Measurements from ENCODE around the gene NHLH1. TPM values are rescaled to one million over a fixed set of nuclear protein-coding genes. Genes with fewer than 3 reads are reported as not detected.

The NHLH1 gene
- total and polyA plus RNA-seq, 2 experiments from 2014 or later, result 0.12 TPM; not detected in 1

DNA sequence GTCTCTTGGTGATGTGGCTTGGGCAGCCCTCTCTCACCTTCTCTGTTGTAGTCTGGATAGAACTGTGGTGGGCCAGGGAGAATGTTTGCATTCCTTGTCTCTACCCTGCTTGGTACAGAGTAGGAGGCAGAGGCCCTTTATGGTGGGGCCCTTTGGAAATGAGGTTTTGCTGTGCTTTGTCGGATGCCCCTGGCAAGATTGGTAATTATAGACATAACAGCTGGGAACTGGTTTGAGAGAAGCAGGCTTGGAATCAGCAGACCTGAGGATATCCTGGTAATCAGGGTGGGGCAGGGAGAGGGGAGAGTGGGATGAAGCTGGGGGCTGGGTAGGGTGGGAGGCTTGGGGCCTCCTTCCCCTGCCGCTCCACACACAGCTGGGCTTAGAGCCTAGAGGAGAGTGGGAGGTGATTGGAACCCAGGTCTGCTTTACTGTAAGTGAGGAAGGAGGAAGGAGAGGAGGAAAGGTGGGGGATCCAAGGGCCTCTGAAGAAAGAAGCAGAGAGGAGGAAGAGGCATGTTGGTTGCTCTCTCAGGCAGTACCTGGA lies 38.5 kb downstream of the NHLH1 start:
- Histone ChIP-seq H3K27ac (no peak overlapping the region), H3K27me3 (no peaks in the 10 kb centered on the region), H3K9me3 (ENCODE audit: low read depth) (no peaks in the 10 kb centered on the region), H3K4me3 (no peak overlapping the region), H3K4me1 (ENCODE audit: low read depth) (peaks cover 18% of the 10 kb centered on the region), H3K36me3 (no peaks in the 10 kb centered on the region)
- DNase-seq (ENCODE audit: low read depth in 1 of 2, low spot score in 1 of 2), result no peak
- TF ChIP-seq, protein P1, sequence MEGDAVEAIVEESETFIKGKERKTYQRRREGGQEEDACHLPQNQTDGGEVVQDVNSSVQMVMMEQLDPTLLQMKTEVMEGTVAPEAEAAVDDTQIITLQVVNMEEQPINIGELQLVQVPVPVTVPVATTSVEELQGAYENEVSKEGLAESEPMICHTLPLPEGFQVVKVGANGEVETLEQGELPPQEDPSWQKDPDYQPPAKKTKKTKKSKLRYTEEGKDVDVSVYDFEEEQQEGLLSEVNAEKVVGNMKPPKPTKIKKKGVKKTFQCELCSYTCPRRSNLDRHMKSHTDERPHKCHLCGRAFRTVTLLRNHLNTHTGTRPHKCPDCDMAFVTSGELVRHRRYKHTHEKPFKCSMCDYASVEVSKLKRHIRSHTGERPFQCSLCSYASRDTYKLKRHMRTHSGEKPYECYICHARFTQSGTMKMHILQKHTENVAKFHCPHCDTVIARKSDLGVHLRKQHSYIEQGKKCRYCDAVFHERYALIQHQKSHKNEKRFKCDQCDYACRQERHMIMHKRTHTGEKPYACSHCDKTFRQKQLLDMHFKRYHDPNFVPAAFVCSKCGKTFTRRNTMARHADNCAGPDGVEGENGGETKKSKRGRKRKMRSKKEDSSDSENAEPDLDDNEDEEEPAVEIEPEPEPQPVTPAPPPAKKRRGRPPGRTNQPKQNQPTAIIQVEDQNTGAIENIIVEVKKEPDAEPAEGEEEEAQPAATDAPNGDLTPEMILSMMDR (IDR thresholded peaks at IDR 0.05; ENCODE audit: low read depth, low read length), result no peak

DNA sequence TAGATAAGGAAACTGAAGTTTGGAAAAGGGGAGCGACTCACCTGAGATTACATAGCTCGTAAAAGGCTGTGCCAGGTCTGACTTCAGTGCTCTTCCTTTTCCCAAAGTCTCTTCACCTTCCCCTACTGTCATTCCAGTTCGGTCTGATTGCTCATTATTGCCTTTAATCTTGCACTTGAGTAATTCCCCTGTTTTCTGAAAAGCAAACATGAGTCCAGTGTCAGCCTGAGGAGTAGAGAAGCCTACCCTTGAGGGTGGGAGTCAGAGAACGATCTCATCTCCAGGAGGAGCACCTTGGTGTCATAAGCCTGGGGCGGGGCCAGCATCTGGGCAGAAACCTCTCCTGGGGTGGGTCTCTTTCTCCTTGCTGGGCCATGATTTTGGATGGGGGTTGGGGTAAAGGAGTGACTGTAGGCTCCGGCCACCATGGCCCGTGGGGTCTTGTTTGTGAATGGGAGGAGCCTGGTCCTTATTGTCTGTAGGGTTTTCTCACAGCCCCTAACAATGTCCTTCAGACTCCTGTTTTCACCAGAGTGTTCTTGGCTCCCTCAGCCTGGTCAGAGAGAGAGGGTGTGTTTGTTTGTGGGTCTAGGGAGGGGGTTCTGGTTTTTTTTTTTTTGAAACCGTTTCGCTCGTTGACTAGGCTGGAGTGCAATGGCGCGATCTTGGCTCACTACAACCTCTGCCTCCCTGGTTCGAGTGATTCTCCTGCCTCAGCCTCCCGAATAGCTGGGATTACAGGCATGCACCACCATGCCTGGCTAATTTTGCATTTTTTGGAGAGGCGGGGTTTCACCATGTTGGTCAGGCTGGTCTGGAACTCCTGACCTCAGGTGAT lies 39.5 kb downstream of the NHLH1 start:
- TF ChIP-seq, protein P1 (IDR thresholded peaks at IDR 0.05; ENCODE audit: low read depth, low read length), result no peak
- Histone ChIP-seq H3K27me3 (no peaks in the 10 kb centered on the region), H3K27ac (no peak overlapping the region), H3K36me3 (no peaks in the 10 kb centered on the region), H3K4me3 (no peak overlapping the region), H3K9me3 (ENCODE audit: low read depth) (no peaks in the 10 kb centered on the region), H3K4me1 (ENCODE audit: low read depth) (peaks cover 28% of the 10 kb centered on the region)
- no peak for DNase-seq (ENCODE audit: low read depth in 1 of 2, low spot score in 1 of 2)

DNA sequence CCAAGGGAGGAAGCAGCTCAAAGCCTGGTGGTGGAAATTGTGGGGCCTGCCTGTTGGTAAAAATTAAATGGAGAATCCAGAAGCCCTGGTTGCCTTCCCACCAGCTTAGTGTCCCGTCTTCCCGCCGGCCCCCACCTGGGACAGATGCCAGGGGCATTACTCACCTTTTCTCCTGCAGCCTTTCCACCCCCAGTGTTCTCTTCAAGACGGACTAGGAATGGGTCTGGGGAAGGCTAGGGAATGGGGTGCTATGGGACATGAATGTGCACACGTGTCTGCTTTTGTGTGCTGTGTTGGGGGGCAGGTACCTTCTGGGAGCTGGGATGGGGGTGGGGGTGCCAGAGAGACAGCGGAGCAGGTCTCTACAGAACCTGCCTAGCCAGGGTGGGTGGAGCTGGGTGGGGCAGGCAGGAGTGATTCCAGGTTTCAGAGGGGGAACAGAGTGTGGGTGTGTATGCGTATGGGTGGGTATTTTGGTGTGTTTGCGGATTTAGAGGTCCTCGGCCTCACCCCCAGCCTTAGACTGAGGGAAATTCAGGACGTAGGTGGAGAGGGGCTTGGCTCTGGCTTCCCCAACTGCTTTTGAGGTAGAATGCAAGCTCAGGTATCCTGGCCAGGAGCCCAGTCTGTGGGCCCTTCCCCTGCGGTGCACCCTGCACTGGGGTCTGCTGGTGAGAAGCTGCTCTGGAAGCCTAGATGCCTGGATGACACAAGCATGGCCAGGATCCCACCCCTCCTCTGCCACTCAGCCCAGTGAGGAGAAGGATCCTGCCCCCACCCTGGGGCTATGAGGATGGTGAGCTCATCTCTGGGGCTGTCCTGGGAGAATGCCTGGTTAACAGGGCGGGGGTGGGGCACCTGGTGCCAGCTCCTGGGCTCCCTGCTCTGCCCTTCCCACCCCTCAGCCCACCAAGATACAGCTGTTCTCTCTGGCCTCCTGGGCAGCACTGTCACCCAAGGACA lies 41.2 kb downstream of the NHLH1 start:
- Histone ChIP-seq H3K4me3 (no peak overlapping the region), H3K27ac (no peak overlapping the region), H3K27me3 (no peaks in the 10 kb centered on the region), H3K4me1 (ENCODE audit: low read depth) (peaks cover 19% of the 10 kb centered on the region), H3K9me3 (ENCODE audit: low read depth) (no peaks in the 10 kb centered on the region), H3K36me3 (no peaks in the 10 kb centered on the region)
- DNase-seq (ENCODE audit: low read depth in 1 of 2, low spot score in 1 of 2), result peak in 1 of 2 donors; percentile 20
- TF ChIP-seq, protein P1 (IDR thresholded peaks at IDR 0.05; ENCODE audit: low read depth, low read length), result no peak

DNA sequence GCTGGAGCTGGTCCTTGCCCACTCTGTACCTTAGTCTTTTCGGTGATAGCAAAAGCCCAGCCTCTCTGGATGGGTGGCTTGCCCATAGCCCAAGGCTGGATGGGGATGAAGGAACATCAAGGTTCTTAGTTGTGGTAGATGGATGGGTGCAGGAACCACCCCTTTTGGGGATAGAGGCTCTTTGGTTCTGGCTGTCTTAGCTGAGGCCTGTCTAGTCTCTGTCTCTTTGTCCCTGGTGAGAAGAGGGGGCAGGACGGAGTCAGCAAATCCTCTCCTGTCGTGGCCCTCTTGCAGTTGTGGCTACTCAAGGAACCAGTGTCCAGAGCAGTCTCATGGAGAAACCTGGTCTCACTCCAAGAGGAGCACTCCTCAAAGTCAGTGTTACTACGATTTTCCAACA lies 42.0 kb downstream of the NHLH1 start:
- Histone ChIP-seq H3K27ac (no peak overlapping the region), H3K4me1 (ENCODE audit: low read depth) (peaks cover 23% of the 10 kb centered on the region), H3K27me3 (no peaks in the 10 kb centered on the region), H3K4me3 (no peak overlapping the region), H3K36me3 (no peaks in the 10 kb centered on the region), H3K9me3 (ENCODE audit: low read depth) (no peaks in the 10 kb centered on the region)
- TF ChIP-seq, protein P1 (IDR thresholded peaks at IDR 0.05; ENCODE audit: low read depth, low read length), result no peak
- DNase-seq (ENCODE audit: low read depth in 1 of 2, low spot score in 1 of 2), result no peak

DNA sequence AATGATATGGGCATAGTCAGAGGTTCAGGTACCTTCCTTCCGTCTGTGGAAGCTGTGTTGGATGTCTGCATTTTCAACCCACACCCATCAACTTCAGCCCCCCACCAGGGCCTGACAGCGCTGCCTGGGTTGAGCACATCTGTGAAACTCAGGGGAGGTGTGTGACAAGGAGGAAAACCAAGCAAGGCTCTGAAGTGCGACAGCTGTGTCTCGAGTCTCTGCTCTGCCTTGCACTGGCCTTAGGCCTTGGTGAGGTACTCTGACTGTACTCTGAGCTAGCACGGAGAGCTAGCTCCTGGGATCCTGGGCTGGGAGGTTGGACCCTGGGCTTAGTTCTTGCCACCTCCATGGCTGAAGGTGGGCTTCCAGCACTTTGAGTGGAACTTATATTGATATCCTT lies 42.6 kb downstream of the NHLH1 start:
- no peak for DNase-seq (ENCODE audit: low read depth in 1 of 2, low spot score in 1 of 2)
- Histone ChIP-seq H3K9me3 (ENCODE audit: low read depth) (no peaks in the 10 kb centered on the region), H3K36me3 (no peaks in the 10 kb centered on the region), H3K27ac (no peak overlapping the region), H3K4me3 (no peak overlapping the region), H3K4me1 (ENCODE audit: low read depth) (peaks cover 29% of the 10 kb centered on the region), H3K27me3 (no peaks in the 10 kb centered on the region)
- TF ChIP-seq, protein P1 (IDR thresholded peaks at IDR 0.05; ENCODE audit: low read depth, low read length), result no peak

Data from cardiac muscle cell (in vitro differentiated cells and primary cell).